ENCODE measurements around the gene PCNX2.
"Not testable (repeated sequence)": the region's sequence is repeated elsewhere in the genome, so short reads cannot be mapped to it uniquely, and the experiment has no call there.

The PCNX2 gene

GRCh38 chr1:233006541-233006973 is 289.0 kb downstream of the PCNX2 start:
- DNase-seq (ENCODE audit: extremely low read depth, insufficient read length): no peak
- Histone ChIP-seq H3K4me3 (replicated peaks; ENCODE audit: low read depth, low read length) (no peak overlapping the region), H3K27me3 (replicated peaks; ENCODE audit: control insufficient read depth, insufficient read depth, low read length) (no peaks in the 10 kb centered on the region), H3K36me3 (ENCODE audit: control insufficient read depth, insufficient read depth, low read length) (no peaks in the 10 kb centered on the region)
- TF ChIP-seq CTCF (IDR thresholded peaks at IDR 0.05; ENCODE audit: insufficient read depth, low read length, poor library complexity, severe bottlenecking): no peak

DNA sequence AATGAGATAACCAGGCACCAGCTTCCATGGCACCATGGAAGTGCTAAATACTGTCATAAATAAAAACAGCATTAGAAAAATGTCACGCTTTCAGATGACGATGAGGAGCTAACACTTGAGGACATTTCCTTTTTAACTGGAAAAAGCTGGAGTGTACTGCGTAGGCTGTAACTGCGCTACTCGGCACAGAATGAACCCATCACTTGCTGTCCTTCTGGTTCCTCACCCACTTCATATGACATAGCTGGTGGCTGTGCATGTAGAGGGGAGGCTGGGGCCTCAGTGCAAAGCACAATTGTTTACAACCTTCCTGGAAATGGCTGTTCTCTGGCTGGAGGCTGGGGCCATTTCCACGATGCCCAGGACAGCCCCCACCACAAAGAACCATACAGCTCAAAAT is 289.4 kb downstream of the PCNX2 start:
- no peak for DNase-seq (ENCODE audit: extremely low read depth, insufficient read length)
- no peaks in the 10 kb centered on the region for H3K36me3 ChIP-seq (ENCODE audit: control insufficient read depth, insufficient read depth, low read length)
- H3K4me3 ChIP-seq (replicated peaks; ENCODE audit: low read depth, low read length): no peak overlapping the region
- no peak for TF ChIP-seq CTCF (IDR thresholded peaks at IDR 0.05; ENCODE audit: insufficient read depth, low read length, poor library complexity, severe bottlenecking)
- no peaks in the 10 kb centered on the region for H3K27me3 ChIP-seq (replicated peaks; ENCODE audit: control insufficient read depth, insufficient read depth, low read length)

- Histone ChIP-seq H3K27me3 (replicated peaks; ENCODE audit: control insufficient read depth, insufficient read depth, low read length) (no peaks in the 10 kb centered on the region), H3K4me3 (replicated peaks; ENCODE audit: low read depth, low read length) (no peak overlapping the region), H3K36me3 (ENCODE audit: control insufficient read depth, insufficient read depth, low read length) (no peaks in the 10 kb centered on the region)
- no peak for DNase-seq (ENCODE audit: extremely low read depth, insufficient read length)
- TF ChIP-seq CTCF (IDR thresholded peaks at IDR 0.05; ENCODE audit: insufficient read depth, low read length, poor library complexity, severe bottlenecking): no peak
Observed at GRCh38 chr1:233005703-233006102, 289.8 kb downstream of the PCNX2 start.

- Histone ChIP-seq H3K27me3 (replicated peaks; ENCODE audit: control insufficient read depth, insufficient read depth, low read length) (no peaks in the 10 kb centered on the region), H3K36me3 (ENCODE audit: control insufficient read depth, insufficient read depth, low read length) (peaks cover 1% of the 10 kb centered on the region; the same call in 1 of the 2 replicates), H3K4me3 (replicated peaks; ENCODE audit: low read depth, low read length) (no peak overlapping the region)
- no peak for DNase-seq (ENCODE audit: extremely low read depth, insufficient read length)
- TF ChIP-seq CTCF (IDR thresholded peaks at IDR 0.05; ENCODE audit: insufficient read depth, low read length, poor library complexity, severe bottlenecking): no peak
Observed at GRCh38 chr1:233005156-233005555, 290.4 kb downstream of the PCNX2 start.

DNA sequence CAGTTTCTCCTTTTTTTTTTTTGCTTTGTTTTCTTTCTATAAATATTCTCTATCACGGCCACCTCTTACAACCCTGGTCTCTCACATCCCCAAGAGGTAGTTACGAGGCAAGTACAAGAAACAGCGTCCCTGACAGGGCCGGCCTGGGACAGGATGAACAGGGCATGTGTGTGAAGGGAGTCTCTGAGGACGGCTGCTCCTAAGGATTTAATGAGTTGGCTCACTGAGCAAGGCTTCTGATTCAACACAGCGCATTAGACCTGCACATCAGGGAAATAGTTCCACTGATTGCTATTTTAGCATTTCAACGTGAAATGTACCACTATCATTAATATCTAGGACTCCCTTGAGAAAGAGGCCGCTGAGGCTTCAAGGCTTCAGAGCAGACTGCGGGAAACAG is 291.1 kb downstream of the PCNX2 start:
- Histone ChIP-seq H3K36me3 (ENCODE audit: control insufficient read depth, insufficient read depth, low read length) (peaks cover 1% of the 10 kb centered on the region; the same call in 1 of the 2 replicates), H3K27me3 (replicated peaks; ENCODE audit: control insufficient read depth, insufficient read depth, low read length) (no peaks in the 10 kb centered on the region), H3K4me3 (replicated peaks; ENCODE audit: low read depth, low read length) (no peak overlapping the region)
- no peak for DNase-seq (ENCODE audit: extremely low read depth, insufficient read length)
- TF ChIP-seq CTCF (IDR thresholded peaks at IDR 0.05; ENCODE audit: insufficient read depth, low read length, poor library complexity, severe bottlenecking): no peak

DNA sequence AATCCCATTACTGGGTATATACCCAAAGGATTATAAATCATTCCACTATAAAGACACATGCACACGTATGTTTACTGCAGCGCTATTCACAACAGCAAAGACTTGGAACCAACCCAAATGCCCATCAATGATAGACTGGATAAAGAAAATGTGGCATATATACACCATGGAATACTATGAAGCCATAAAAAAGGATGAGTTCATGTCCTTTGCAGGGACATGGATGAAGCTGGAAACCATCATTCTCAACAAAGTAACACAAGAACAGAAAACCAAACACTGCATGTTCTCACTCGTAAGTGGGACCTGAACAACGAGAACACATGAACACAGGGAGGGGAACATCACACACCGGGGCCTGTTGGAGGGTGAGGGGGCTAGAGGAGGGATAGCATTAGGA is 291.9 kb downstream of the PCNX2 start:
- H3K4me3 ChIP-seq (replicated peaks; ENCODE audit: low read depth, low read length); H3K27me3 ChIP-seq (replicated peaks; ENCODE audit: control insufficient read depth, insufficient read depth, low read length); H3K36me3 ChIP-seq (ENCODE audit: control insufficient read depth, insufficient read depth, low read length); DNase-seq (ENCODE audit: extremely low read depth, insufficient read length): not testable (repeated sequence)

Measured in GM06990 (cell line).